LNCaP clone FGC (cell line): ENCODE results near the gene LMF2.
A peak's percentile ranks its signal among the peaks of the same experiment; 100 is the strongest.

ENCODE experiments used
- DNase-seq: peaks from one replicate; pipeline ENCODE4 v3.0.0-alpha.2; 2011; ENCODE audit warnings: low read depth
- H3K4me3 ChIP-seq: 2 replicates; pipeline ENCODE4 v1.5.1; 2011; ENCODE audit warnings: mild to moderate bottlenecking, low read depth, low read length, control low read depth
- TF ChIP-seq, protein P1 (sequence below): IDR thresholded peaks from 2 replicates; pipeline ENCODE4 v1.5.1; 2012; ENCODE audit warnings: mild to moderate bottlenecking; ENCODE audit not compliant: control insufficient read depth, insufficient read depth; ENCODE audit errors: extremely low read depth

LMF2 gene

DNA sequence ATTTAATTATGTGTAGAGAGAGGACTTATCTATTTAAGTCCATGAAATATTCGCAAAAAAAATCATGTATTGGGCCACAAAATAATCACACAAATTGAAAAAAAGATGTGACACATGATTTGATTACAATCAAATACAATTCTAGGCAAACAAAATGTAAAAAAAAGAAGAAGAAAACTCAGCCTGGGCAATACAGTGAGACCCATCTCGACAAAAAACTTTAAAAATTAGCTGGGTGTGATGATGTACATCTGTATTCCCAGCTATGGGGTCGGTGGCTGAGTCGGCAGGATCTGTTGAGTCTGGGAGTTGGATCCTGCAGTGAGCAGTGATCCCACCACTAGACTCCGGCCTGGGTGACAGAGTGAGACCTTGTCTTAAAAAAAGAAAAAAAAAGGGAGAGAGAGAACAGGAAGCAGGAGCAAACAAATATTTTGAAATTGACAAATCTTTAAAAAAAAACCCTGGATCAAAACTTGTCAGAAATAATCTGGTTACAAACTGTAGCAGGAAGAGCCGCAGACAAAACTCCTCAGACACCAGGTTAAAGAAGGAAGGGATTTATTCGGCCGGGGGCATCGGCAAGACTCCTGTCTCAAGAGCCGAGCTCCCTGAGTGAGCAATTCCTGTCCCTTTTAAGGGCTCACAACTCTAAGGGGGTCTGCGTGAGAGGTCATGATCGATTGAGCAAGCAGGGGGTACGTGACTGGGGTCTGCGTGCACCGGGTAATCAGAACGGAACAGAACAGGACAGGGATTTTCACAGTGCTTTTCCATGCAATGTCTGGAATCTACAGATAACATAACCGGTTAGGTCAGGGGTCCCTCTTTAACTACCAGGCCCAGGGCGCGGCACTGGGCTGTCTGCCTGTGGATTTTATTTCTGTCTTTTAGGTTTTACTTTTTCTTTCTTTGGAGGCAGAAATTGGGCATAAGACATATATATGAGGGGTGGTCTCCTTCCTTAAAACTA, 25.6 kb upstream of the LMF2 start:
- H3K4me3 ChIP-seq, result no peak overlapping the region
- TF ChIP-seq, protein P1, sequence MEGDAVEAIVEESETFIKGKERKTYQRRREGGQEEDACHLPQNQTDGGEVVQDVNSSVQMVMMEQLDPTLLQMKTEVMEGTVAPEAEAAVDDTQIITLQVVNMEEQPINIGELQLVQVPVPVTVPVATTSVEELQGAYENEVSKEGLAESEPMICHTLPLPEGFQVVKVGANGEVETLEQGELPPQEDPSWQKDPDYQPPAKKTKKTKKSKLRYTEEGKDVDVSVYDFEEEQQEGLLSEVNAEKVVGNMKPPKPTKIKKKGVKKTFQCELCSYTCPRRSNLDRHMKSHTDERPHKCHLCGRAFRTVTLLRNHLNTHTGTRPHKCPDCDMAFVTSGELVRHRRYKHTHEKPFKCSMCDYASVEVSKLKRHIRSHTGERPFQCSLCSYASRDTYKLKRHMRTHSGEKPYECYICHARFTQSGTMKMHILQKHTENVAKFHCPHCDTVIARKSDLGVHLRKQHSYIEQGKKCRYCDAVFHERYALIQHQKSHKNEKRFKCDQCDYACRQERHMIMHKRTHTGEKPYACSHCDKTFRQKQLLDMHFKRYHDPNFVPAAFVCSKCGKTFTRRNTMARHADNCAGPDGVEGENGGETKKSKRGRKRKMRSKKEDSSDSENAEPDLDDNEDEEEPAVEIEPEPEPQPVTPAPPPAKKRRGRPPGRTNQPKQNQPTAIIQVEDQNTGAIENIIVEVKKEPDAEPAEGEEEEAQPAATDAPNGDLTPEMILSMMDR, result no peak

DNA sequence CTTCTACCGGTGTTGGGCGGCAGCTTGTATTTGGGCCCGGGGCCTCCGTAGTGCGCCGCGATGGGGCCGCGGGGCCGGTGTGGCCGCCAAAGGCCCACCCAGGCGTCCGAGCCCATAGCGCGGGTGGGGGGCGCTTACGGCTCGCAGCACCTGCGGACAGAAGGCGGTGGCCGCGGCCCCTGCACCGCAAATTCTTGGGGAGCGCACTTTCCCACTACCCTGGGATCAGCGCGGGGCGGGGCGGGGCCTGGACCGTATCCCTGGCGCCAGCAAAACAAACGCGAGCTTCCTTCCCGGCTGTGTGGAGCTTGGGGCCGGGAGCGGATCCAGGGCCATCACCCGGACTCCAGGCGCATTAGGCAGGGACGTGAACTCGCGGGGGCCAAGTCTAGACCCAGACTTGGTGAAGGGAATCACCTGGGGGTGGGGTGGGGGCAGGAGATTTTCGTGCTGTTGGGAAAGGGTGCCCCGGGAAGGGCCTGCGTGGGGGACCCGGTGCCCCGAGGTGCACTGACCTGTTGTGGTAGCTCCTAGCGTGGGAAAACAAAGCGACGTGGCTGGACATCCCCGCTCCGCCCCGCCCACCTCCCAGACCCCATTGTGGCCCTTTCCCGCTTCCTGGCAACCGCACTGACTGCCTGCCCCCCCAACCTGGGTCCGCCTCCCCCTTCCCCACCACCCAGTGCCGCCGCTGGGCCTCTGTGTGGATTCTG, 24.6 kb upstream of the LMF2 start:
- TF ChIP-seq, protein P1, result no peak
- DNase-seq, result no peak
- H3K4me3 ChIP-seq, result peak overlapping the region; percentile 78

More for the DNA sequence above, 25.6 kb upstream of the LMF2 start:
- DNase-seq, result no peak

DNA sequence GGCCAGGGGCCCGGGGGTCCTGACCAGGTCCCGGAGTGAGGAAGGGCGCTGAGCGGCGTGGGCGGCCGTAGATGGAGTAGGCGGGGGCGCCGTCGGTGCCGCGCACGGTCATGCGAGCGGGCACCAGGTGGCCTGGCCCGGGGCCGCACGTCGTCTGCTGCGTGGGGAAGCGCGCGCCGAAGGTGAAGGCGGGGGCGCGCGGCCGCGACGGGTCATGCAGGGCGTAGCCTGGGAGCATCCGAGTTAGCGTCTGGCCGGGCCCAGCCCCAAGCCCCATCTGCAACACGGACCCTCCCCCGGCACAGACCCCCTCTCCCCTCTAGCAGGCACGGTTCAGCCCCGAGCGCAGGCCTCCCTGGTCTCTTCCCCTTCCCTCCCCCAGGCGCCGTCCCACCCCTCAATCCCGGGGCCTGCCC, 24.1 kb upstream of the LMF2 start:
- no peak for DNase-seq
- TF ChIP-seq, protein P1, result no peak
- H3K4me3 ChIP-seq, result peak overlapping the region; percentile 78

DNA sequence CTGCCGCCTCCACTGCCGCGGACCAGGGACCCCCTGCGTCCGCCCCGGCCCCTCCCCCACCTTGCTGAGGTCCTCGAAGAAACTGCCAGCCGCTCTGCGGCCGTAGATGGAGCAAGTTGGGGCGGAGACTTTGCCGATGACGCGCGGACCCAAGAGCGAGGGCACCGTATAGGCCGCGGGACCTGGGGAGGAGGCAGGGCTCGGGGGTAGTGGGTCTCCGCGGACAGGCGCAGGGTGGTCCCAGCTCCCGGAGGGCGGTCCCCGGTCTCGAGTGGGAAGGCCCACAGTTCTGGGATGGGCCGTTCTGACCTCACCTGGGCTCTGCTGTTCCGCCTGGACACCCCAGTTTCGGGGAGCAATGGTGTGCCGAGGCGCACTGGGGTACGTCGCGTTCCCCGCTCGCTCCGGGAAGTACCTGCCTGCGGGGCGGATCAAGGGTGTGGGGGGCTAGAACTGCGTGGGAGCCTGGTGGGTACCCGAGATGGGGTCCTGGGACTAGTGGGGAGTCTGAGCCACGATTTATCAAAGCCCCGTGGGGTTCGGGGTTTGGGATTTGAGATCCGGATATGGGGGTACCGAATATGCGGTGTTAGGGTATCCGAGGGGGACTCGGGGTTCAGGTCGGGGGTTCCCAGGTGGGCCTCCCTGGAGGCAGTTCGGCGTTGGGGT, 23.5 kb upstream of the LMF2 start:
- peak overlapping the region; percentile 78 for H3K4me3 ChIP-seq
- TF ChIP-seq, protein P1, result no peak
- DNase-seq, result peak; percentile 65

DNA sequence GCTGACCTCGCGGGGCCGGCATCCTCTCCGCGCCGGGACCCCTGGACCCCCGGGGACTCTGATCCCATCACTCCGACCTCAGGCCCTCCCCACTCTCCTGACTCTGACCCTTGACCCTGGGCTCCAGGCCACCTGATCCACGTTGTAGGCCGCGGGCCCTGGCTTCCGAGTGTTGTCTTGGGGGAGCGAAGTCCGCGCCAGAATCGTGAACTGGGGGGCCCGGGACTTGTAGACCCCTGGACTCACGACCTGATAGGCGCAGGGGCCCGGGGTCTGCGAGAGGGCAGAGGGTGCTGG, 23.0 kb upstream of the LMF2 start:
- TF ChIP-seq, protein P1, result no peak
- H3K4me3 ChIP-seq, result peak overlapping the region; percentile 78
- no peak for DNase-seq

DNA sequence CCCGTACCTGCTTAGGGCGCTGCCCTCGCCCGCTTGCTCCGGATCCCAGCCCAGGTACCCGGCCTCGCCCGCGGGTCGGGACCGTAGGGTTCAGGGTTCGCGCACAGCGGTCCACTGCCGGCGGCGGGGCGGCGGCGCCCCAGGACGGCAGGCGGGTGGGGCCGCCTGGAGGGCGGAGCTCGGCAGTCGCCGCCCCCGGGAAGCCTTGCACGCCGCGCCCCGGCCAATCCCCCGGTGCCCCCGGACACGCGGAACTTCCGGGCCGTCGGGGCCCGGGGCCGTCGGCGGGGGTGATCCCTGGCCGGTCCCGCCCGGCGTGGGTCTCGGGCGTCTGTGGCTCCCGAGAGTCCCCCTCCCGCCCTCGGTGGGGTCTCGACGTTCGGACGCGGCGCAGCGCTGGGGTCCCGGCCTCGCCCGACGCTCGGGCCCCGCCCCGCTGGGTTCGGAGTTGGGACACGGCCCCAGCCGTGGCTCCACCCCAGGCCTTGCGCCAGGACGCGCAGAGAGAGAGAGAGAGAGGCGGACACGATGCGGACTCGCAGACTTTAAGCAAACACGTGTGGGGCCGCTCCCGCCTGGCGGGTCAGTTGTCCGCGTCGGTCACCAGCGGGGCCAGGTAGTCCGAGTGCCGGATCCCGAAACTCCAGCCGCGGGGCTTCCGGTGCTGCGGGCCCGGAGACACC, 22.5 kb upstream of the LMF2 start, which contains the start of gene TYMP:
TYMP (minus strand) TSS at position 116 of the 683 bp plus-strand sequence. CDS start 303 bp downstream, outside the sequence.
- peak; percentile 74 for DNase-seq
- TF ChIP-seq, protein P1, result no peak
- H3K4me3 ChIP-seq, result peak within 1 kb of the TSS; percentile 78
